SK-N-SH (cell line): ENCODE measurements around the gene CSTPP1. TPM values are rescaled to one million over a fixed set of nuclear protein-coding genes. Genes with fewer than 3 reads are reported as not detected.

ENCODE experiments used
- CTCF ChIA-PET: fragments of 300-600, 350-600 bp; formaldehyde crosslinking; extraction: SDS; loops from one replicate; lab custom pipeline; 2021; lab: Yijun Ruan, JAX
- POLR2A ChIA-PET: fragments of 350-600 bp; sonication (Branson Sonifier 250); formaldehyde crosslinking; extraction: SDS; loops from one replicate; lab custom pipeline; 2020; ENCODE audit warnings: antibody characterized with exemption, inconsistent platforms; lab: Yijun Ruan, JAX
- DNase-seq: peaks from one replicate; pipeline ENCODE4 v3.0.0; 2012
- H2AFZ ChIP-seq: fragments of 200-600 bp; sonication (generic); 2 replicates; pipeline ENCODE4 v1.8.1; 2016; ENCODE audit warnings: antibody characterized with exemption, mild to moderate bottlenecking, low read depth
- H3F3A ChIP-seq: fragments of 200-600 bp; sonication (generic); replicated peaks from 2 replicates; pipeline ENCODE3; 2016; ENCODE audit warnings: antibody characterized with exemption, mild to moderate bottlenecking; ENCODE audit not compliant: insufficient read depth
- H3K27ac ChIP-seq, 2 experiments: fragments of 200-500 bp in 1 of 2; fragments of 200-600 bp in 1 of 2; sonication (Bioruptor generic) in 1 of 2; sonication (generic), shearing (Covaris generic) in 1 of 2; 2 replicates each; pipeline versions ENCODE4 v1.5.1 to v1.6.1; 2014 to 2016; ENCODE audit warnings: low read depth in 2 of 2, inconsistent platforms in 1 of 2, low read length in 1 of 2, mild to moderate bottlenecking in 1 of 2, mixed read lengths in 1 of 2
- H3K27me3 ChIP-seq: fragments of 200-600 bp; sonication (generic), shearing (Covaris generic); 2 replicates; pipeline ENCODE4 v1.6.1; 2016; ENCODE audit warnings: mixed run types; ENCODE audit not compliant: insufficient read depth
- H3K36me3 ChIP-seq, 2 experiments: fragments of 200-500 bp in 1 of 2; fragments of 200-600 bp in 1 of 2; sonication (Bioruptor generic) in 1 of 2; sonication (generic) in 1 of 2; replicated peaks in 1 of 2; 2 replicates each; pipeline versions ENCODE3 to v1.5.1; 2014 to 2016; ENCODE audit warnings: low read length in 1 of 2, mild to moderate bottlenecking in 1 of 2; ENCODE audit not compliant: insufficient read depth in 2 of 2, control insufficient read depth in 1 of 2
- H3K4me1 ChIP-seq, 2 experiments: fragments of 200-500 bp in 1 of 2; fragments of 200-600 bp in 1 of 2; sonication (Bioruptor generic) in 1 of 2; sonication (generic), shearing (Covaris generic) in 1 of 2; 2 replicates each; pipeline versions ENCODE4 v1.5.1 to v1.6.1; 2014 to 2016; ENCODE audit warnings: low read depth in 1 of 2, low read length in 1 of 2, mixed run types in 1 of 2; ENCODE audit not compliant: insufficient read depth in 2 of 2, control insufficient read depth in 1 of 2
- H3K4me2 ChIP-seq: fragments of 200-600 bp; sonication (generic), shearing (Covaris generic); 2 replicates; pipeline ENCODE4 v1.6.1; 2017; ENCODE audit warnings: mixed run types
- H3K4me3 ChIP-seq, 2 experiments: fragments of 200-500 bp in 1 of 2; fragments of 200-600 bp in 1 of 2; sonication (Bioruptor generic) in 1 of 2; sonication (generic), shearing (Covaris generic) in 1 of 2; 2 replicates each; pipeline versions ENCODE4 v1.5.1 to v1.8.1; 2014 to 2016; ENCODE audit warnings: low read depth in 2 of 2, inconsistent platforms in 1 of 2, low read length in 1 of 2, mild to moderate bottlenecking in 1 of 2, mixed read lengths in 1 of 2, moderate library complexity in 1 of 2
- H3K79me2 ChIP-seq: fragments of 200-600 bp; sonication (generic); 2 replicates; pipeline ENCODE4 v1.8.1; 2017; ENCODE audit warnings: mild to moderate bottlenecking; ENCODE audit not compliant: insufficient read depth
- H3K9ac ChIP-seq: fragments of 200-600 bp; sonication (generic); 2 replicates; pipeline ENCODE4 v1.6.1; 2017; ENCODE audit warnings: mixed run types
- H3K9me2 ChIP-seq: fragments of 200-600 bp; sonication (generic); 2 replicates; pipeline ENCODE4 v1.6.1; 2017; ENCODE audit warnings: mixed run types
- H3K9me3 ChIP-seq: fragments of 200-600 bp; sonication (generic); 2 replicates; pipeline ENCODE4 v1.6.1; 2017; ENCODE audit warnings: mixed run types, mild to moderate bottlenecking, moderate library complexity
- H4K20me1 ChIP-seq: fragments of 200-600 bp; sonication (generic); 2 replicates; pipeline ENCODE4 v1.6.1; 2017; ENCODE audit warnings: mild to moderate bottlenecking, mixed run types; ENCODE audit not compliant: insufficient read depth
- ELF1 ChIP-seq: IDR thresholded peaks from 2 replicates; pipeline ENCODE4 v1.4.0; 2012
- EP300 ChIP-seq, 2 experiments: IDR thresholded peaks; 2 replicates each; pipeline versions ENCODE4 v1.4.0 to v1.6.1; 2012; ENCODE audit warnings: borderline replicate concordance in 1 of 2, low read depth in 1 of 2, low read length in 1 of 2
- EZH2phosphoT487 ChIP-seq: fragments of 200-600 bp; sonication (generic); IDR thresholded peaks from 2 replicates; pipeline ENCODE4 v1.6.1; 2017; ENCODE audit warnings: low read depth, mixed run types, mild to moderate bottlenecking, antibody characterized with exemption, moderate library complexity, borderline replicate concordance
- FOSL2 ChIP-seq: IDR thresholded peaks from 2 replicates; pipeline ENCODE4 v1.4.0; 2012; ENCODE audit warnings: low read depth, mild to moderate bottlenecking, moderate library complexity, borderline replicate concordance
- FOXM1 ChIP-seq: IDR thresholded peaks from 2 replicates; pipeline ENCODE4 v1.4.0; 2012; ENCODE audit warnings: low read depth, mild to moderate bottlenecking
- GABPA ChIP-seq: IDR thresholded peaks from 2 replicates; pipeline ENCODE4 v1.4.0; 2012; ENCODE audit warnings: low read depth, mild to moderate bottlenecking
- NFIC ChIP-seq: IDR thresholded peaks from 2 replicates; pipeline ENCODE4 v1.4.0; 2012; ENCODE audit warnings: borderline replicate concordance
- RAD21 ChIP-seq: IDR thresholded peaks from 2 replicates; pipeline ENCODE4 v1.6.1; 2012; ENCODE audit warnings: mild to moderate bottlenecking, low read length
- RCOR1 ChIP-seq: fragments of 150-350 bp; IDR thresholded peaks from 2 replicates; pipeline ENCODE4 v1.6.1; 2017; ENCODE audit warnings: antibody characterized with exemption, low read length
- RXRA ChIP-seq: IDR thresholded peaks from 2 replicates; pipeline ENCODE4 v1.4.0; 2012; ENCODE audit warnings: low read depth, mild to moderate bottlenecking, borderline replicate concordance
- YY1 ChIP-seq: IDR thresholded peaks from 2 replicates; pipeline ENCODE4 v1.4.0; 2012; ENCODE audit warnings: low read depth, mild to moderate bottlenecking
- WGBS: methylation state at CpG from one replicate; pipeline ENCODE4 v1.1.6; 2017; ENCODE audit warnings: low lambda C conversion rate; 5-methylcytosine and 5-hydroxymethylcytosine counted together
- polyA plus RNA-seq, 3 experiments: library from polyadenylated mRNA; depleted of rRNA; stranded (reverse); fragments of >200 nt; gene quantifications; 2 replicates each; pipeline ENCODE4 v1.2.3, GENCODE V29; 2012
- TF ChIP-seq, protein P1 (sequence below): fragments of 150-350 bp; IDR thresholded peaks from 2 replicates; pipeline ENCODE4 v1.6.1; 2016; ENCODE audit warnings: mild to moderate bottlenecking, low read depth, low read length
- TF ChIP-seq, protein P2 (sequence below): IDR thresholded peaks from 2 replicates; pipeline ENCODE4; 2012
- TF ChIP-seq, protein P3 (sequence below): IDR thresholded peaks from 2 replicates; pipeline ENCODE4 v1.4.0; 2012; ENCODE audit warnings: low read depth
- TF ChIP-seq, protein P4 (sequence below): fragments of 150-350 bp; IDR thresholded peaks from 2 replicates; pipeline ENCODE4 v1.6.1; 2017; ENCODE audit warnings: antibody characterized with exemption, low read length, low read depth, borderline replicate concordance
- TF ChIP-seq, protein P5 (sequence below): fragments of 200-600 bp; sonication (generic); IDR thresholded peaks from 2 replicates; pipeline ENCODE4 v1.6.1; 2017; ENCODE audit warnings: antibody characterized with exemption, mild to moderate bottlenecking, moderate library complexity

The CSTPP1 gene
- polyA plus RNA-seq, 1 of the 3 experiments (the other 2 are of a cell fraction) = 85.7 TPM

DNA sequence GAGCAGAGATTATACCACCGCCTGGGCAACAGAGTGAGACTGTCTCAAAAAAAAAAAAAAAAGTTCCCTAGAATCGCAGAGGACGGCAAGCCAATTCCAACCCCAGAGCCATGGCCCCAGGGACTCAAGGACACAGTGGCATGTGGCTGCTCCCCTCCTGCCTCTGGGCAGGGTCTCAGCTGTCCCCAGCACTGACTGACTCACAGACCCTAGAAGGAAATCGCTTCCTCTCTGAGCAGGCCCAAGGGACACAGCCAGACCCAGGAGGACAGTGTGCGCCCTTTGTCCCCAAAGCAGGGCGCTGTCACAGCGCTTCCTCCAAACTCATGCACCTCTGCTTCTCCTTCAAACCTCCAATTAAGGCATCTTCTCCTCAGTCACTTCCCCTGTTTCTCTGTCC, 247.4 kb downstream of the CSTPP1 start:
- WGBS = over 99% methylated on average over 7 of the region's 7 CpGs
- Histone ChIP-seq H3K79me2 (peaks cover 9% of the 10 kb centered on the region; the same call in 1 of the 2 replicates), H3K9me3 (no peaks in the 10 kb centered on the region), H3K27me3 (no peaks in the 10 kb centered on the region), H3K9ac (no peak overlapping the region), H3K9me2 (no peaks in the 10 kb centered on the region), H3K4me1 (peaks cover 7 to 28% of the 10 kb centered on the region in 2 experiments; a peak in 3 of 4 replicates), H4K20me1 (no peaks in the 10 kb centered on the region), H3K36me3 (no peaks in the 10 kb centered on the region), H3K4me3 (no peak overlapping the region), H3F3A (peaks cover 3% of the 10 kb centered on the region), H3K4me2 (no peak overlapping the region), H3K27ac (no peak overlapping the region), H2AFZ (no peak overlapping the region)
- DNase-seq = peak; percentile 3
- CTCF ChIA-PET = interaction anchor here (1.3 to 4.2 kb wide), 4 partner anchors 65 to 171 kb away, joined by 5 to 26 read pairs (median 14); partner anchors contain the start of genes ACP2 and NR1H3
- POLR2A ChIA-PET = interaction anchor here (2.1 kb wide), 1 partner anchor 64 kb away, joined by 19 read pairs; the partner anchor contains the start of gene ACP2
- TF ChIP-seq FOXM1 = no peak
- TF ChIP-seq, protein P1, sequence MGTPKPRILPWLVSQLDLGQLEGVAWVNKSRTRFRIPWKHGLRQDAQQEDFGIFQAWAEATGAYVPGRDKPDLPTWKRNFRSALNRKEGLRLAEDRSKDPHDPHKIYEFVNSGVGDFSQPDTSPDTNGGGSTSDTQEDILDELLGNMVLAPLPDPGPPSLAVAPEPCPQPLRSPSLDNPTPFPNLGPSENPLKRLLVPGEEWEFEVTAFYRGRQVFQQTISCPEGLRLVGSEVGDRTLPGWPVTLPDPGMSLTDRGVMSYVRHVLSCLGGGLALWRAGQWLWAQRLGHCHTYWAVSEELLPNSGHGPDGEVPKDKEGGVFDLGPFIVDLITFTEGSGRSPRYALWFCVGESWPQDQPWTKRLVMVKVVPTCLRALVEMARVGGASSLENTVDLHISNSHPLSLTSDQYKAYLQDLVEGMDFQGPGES = no peak
- no peak for TF ChIP-seq RCOR1
- TF ChIP-seq, protein P2, sequence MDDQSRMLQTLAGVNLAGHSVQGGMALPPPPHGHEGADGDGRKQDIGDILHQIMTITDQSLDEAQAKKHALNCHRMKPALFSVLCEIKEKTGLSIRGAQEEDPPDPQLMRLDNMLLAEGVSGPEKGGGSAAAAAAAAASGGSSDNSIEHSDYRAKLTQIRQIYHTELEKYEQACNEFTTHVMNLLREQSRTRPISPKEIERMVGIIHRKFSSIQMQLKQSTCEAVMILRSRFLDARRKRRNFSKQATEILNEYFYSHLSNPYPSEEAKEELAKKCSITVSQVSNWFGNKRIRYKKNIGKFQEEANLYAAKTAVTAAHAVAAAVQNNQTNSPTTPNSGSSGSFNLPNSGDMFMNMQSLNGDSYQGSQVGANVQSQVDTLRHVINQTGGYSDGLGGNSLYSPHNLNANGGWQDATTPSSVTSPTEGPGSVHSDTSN = no peak
- no peak for TF ChIP-seq EZH2phosphoT487
- TF ChIP-seq, protein P3, sequence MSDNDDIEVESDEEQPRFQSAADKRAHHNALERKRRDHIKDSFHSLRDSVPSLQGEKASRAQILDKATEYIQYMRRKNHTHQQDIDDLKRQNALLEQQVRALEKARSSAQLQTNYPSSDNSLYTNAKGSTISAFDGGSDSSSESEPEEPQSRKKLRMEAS = no peak
- no peak for TF ChIP-seq NFIC
- TF ChIP-seq EP300 (IDR thresholded peaks at IDR 0.05; ENCODE audit: borderline replicate concordance in 1 of 2, low read depth in 1 of 2, low read length in 1 of 2) = no peak
- TF ChIP-seq YY1 = no peak
- TF ChIP-seq RXRA = no peak
- TF ChIP-seq FOSL2 = no peak
- TF ChIP-seq ELF1 = no peak
- TF ChIP-seq, protein P4, sequence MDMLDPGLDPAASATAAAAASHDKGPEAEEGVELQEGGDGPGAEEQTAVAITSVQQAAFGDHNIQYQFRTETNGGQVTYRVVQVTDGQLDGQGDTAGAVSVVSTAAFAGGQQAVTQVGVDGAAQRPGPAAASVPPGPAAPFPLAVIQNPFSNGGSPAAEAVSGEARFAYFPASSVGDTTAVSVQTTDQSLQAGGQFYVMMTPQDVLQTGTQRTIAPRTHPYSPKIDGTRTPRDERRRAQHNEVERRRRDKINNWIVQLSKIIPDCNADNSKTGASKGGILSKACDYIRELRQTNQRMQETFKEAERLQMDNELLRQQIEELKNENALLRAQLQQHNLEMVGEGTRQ = no peak
- TF ChIP-seq, protein P5, sequence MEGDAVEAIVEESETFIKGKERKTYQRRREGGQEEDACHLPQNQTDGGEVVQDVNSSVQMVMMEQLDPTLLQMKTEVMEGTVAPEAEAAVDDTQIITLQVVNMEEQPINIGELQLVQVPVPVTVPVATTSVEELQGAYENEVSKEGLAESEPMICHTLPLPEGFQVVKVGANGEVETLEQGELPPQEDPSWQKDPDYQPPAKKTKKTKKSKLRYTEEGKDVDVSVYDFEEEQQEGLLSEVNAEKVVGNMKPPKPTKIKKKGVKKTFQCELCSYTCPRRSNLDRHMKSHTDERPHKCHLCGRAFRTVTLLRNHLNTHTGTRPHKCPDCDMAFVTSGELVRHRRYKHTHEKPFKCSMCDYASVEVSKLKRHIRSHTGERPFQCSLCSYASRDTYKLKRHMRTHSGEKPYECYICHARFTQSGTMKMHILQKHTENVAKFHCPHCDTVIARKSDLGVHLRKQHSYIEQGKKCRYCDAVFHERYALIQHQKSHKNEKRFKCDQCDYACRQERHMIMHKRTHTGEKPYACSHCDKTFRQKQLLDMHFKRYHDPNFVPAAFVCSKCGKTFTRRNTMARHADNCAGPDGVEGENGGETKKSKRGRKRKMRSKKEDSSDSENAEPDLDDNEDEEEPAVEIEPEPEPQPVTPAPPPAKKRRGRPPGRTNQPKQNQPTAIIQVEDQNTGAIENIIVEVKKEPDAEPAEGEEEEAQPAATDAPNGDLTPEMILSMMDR = no peak
- TF ChIP-seq RAD21 = no peak
- no peak for TF ChIP-seq GABPA
